GM10248 (cell line): ENCODE results near the gene RAG2.

ENCODE experiments used
- CTCF ChIA-PET: fragments of 300-600 bp; sonication (Branson Sonifier 250); formaldehyde crosslinking; extraction: SDS; loops from one replicate; lab custom pipeline; 2021; ENCODE audit warnings: antibody characterized with exemption; lab: Yijun Ruan, JAX
- POLR2A ChIA-PET: fragments of 350-650 bp; sonication (Branson Sonifier 250); formaldehyde crosslinking; extraction: SDS; loops from one replicate; lab custom pipeline; 2020; ENCODE audit warnings: antibody characterized with exemption; lab: Yijun Ruan, JAX
- DNase-seq: peaks from one replicate; pipeline ENCODE4 v3.0.0; 2012; ENCODE audit errors: extremely low spot score
- TF ChIP-seq, protein P1 (sequence below): IDR thresholded peaks from 2 replicates; pipeline ENCODE4 v1.5.1; 2012; ENCODE audit warnings: mild to moderate bottlenecking, low read depth; ENCODE audit errors: extremely low read depth, missing control alignments, control extremely low read depth

Gene RAG2

DNA sequence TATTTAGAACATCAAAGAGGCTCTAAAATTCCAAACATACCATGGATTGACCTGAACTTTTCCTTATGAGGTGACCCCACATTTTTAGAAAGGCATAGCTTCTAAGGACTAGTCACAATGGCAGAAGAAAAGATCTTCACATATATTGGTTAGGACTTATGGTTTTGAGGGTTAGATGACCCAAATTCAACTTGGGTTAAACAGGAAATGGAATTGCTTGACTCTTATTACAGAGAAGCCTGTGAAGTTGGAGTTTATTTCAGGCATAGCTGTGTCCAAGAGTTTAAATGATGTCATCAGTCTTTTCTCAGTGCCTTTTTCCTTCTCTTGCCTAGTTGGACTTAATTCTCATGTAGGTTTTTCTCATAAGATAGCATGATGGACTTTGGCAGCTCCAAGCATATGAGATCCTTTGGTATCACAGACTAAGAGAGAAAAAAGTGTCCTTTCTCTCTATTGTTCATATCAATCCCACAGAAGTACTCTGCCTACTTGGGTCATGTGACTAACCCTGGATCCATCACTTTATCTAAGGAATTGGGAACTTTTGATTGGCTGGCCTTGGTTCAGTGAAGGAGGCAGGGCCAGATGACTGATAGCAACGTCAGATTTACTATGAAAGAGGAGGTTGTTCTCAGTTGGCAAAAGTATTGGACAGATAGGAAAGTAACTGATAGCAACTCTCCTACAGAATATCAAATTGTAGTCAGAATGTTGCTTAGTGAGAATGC is 47.5 kb downstream of the RAG2 start:
- ChIA-PET POLR2A (no interaction called here), CTCF (interaction anchor here (0.9 to 1.8 kb wide), 3 partner anchors 13 to 258 kb away, joined by 3 to 7 read pairs (median 6); no protein-coding TSS in a partner anchor)
- TF ChIP-seq, protein P1, sequence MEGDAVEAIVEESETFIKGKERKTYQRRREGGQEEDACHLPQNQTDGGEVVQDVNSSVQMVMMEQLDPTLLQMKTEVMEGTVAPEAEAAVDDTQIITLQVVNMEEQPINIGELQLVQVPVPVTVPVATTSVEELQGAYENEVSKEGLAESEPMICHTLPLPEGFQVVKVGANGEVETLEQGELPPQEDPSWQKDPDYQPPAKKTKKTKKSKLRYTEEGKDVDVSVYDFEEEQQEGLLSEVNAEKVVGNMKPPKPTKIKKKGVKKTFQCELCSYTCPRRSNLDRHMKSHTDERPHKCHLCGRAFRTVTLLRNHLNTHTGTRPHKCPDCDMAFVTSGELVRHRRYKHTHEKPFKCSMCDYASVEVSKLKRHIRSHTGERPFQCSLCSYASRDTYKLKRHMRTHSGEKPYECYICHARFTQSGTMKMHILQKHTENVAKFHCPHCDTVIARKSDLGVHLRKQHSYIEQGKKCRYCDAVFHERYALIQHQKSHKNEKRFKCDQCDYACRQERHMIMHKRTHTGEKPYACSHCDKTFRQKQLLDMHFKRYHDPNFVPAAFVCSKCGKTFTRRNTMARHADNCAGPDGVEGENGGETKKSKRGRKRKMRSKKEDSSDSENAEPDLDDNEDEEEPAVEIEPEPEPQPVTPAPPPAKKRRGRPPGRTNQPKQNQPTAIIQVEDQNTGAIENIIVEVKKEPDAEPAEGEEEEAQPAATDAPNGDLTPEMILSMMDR = no peak
- no peak for DNase-seq
